Testis (tissue), 3 donors: Measurements from ENCODE around the gene TRMT44. TPM values are rescaled to one million over a fixed set of nuclear protein-coding genes. Genes with fewer than 3 reads are reported as not detected.

Experiments used
- DNase-seq: peaks from one replicate; pipeline ENCODE4 v3.0.0-alpha.2; 2019
- H3K27ac ChIP-seq, 2 donors: fragments of 200-600 bp; sonication (generic); one replicate each; pipeline ENCODE4 v1.5.1; 2019
- H3K27me3 ChIP-seq: fragments of 200-600 bp; sonication (generic); one replicate; pipeline ENCODE4 v1.5.1; 2019
- H3K36me3 ChIP-seq: fragments of 200-600 bp; sonication (generic); one replicate; pipeline ENCODE4 v1.5.1; 2017; ENCODE audit warnings: low read depth; ENCODE audit errors: missing control alignments
- H3K4me1 ChIP-seq: fragments of 200-600 bp; sonication (generic); one replicate; pipeline ENCODE4 v1.5.1; 2019
- H3K4me3 ChIP-seq, 2 donors: fragments of 200-600 bp; sonication (generic); one replicate each; pipeline ENCODE4 v1.5.1; 2017 to 2019
- H3K9me3 ChIP-seq: fragments of 200-600 bp; sonication (generic); one replicate; pipeline ENCODE4 v1.5.1; 2017
- POLR2A ChIP-seq: fragments of 450-650 bp; IDR thresholded peaks from one replicate; pipeline ENCODE4 v1.6.1; 2017; ENCODE audit warnings: antibody characterized with exemption, mild to moderate bottlenecking, moderate library complexity
- WGBS, 2 donors: methylation state at CpG; one replicate each; pipeline ENCODE4 v1.1.5; 2018; 5-methylcytosine and 5-hydroxymethylcytosine counted together
- intact Hi-C: fragments of 100-400 bp; cut with DNase I; formaldehyde crosslinking; loops from one replicate; pipeline ENCODE4 v1.15.1; 2023; ENCODE audit warnings: low total_unique reads
- polyA plus RNA-seq: library from polyadenylated mRNA; stranded (reverse); fragments of 350-450 nt; fragmentation: Illumina TruSeq; extraction: RNeasy Lipid Tissue Mini Kit (QIAGEN cat#74804); gene quantifications from one replicate; pipeline ENCODE4 v1.2.3, GENCODE V29; 2014; ENCODE audit warnings: low read depth, low replicate concordance; ENCODE audit not compliant: insufficient read depth
- total RNA-seq, 2 donors: library from RNA; depleted of rRNA; stranded (reverse); fragments of >200 nt; gene quantifications; one replicate each; pipeline ENCODE4 v1.2.3, GENCODE V29; 2016
- TF ChIP-seq, protein P1 (sequence below), 3 experiments: fragments of 450-650 bp in 2 of 3; fragments of 200-600 bp in 1 of 3; sonication (generic) in 1 of 3; IDR thresholded peaks; one replicate each; pipeline ENCODE4 v1.5.1; 2016 to 2019; ENCODE audit warnings: antibody characterized with exemption in 3 of 3, mild to moderate bottlenecking in 2 of 3, moderate library complexity in 1 of 3

The TRMT44 gene
- total and polyA plus RNA-seq, 3 donors from 2014 or later, result 20.9 to 52.7 (median 41.3) TPM

GRCh38 chr4:8451440-8452182, 11.0 kb downstream of the TRMT44 start:
- H3K9me3 ChIP-seq, result no peaks in the 10 kb centered on the region
- intact Hi-C loops, result no loop called here
- H3K36me3 ChIP-seq, result no peaks in the 10 kb centered on the region
- TF ChIP-seq, protein P1, sequence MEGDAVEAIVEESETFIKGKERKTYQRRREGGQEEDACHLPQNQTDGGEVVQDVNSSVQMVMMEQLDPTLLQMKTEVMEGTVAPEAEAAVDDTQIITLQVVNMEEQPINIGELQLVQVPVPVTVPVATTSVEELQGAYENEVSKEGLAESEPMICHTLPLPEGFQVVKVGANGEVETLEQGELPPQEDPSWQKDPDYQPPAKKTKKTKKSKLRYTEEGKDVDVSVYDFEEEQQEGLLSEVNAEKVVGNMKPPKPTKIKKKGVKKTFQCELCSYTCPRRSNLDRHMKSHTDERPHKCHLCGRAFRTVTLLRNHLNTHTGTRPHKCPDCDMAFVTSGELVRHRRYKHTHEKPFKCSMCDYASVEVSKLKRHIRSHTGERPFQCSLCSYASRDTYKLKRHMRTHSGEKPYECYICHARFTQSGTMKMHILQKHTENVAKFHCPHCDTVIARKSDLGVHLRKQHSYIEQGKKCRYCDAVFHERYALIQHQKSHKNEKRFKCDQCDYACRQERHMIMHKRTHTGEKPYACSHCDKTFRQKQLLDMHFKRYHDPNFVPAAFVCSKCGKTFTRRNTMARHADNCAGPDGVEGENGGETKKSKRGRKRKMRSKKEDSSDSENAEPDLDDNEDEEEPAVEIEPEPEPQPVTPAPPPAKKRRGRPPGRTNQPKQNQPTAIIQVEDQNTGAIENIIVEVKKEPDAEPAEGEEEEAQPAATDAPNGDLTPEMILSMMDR (IDR thresholded peaks at IDR 0.05), result no peak
- no peak for TF ChIP-seq POLR2A
- peaks cover 11% of the 10 kb centered on the region for H3K4me1 ChIP-seq
- H3K4me3 ChIP-seq, result no peak overlapping the region
- no peaks in the 10 kb centered on the region for H3K27me3 ChIP-seq
- peak; percentile 87 for DNase-seq
- H3K27ac ChIP-seq, result peak overlapping the region; percentile 56 to 70
- 56 to 69% methylated on average over 11 of the region's 11 CpGs for WGBS, 2 donors

GRCh38 chr4:8453957-8454356, 13.4 kb downstream of the TRMT44 start:
- peaks cover 11% of the 10 kb centered on the region for H3K4me1 ChIP-seq
- no peak overlapping the region for H3K27ac ChIP-seq
- TF ChIP-seq POLR2A, result no peak
- TF ChIP-seq, protein P1 (IDR thresholded peaks at IDR 0.05), result no peak
- H3K27me3 ChIP-seq, result no peaks in the 10 kb centered on the region
- intact Hi-C loops, result no loop called here
- no peaks in the 10 kb centered on the region for H3K9me3 ChIP-seq
- no peak for DNase-seq
- H3K4me3 ChIP-seq, result no peak overlapping the region
- WGBS, 2 donors, result 81 to 86% methylated on average over 2 to 3 of the region's 3 CpGs
- no peaks in the 10 kb centered on the region for H3K36me3 ChIP-seq

DNA sequence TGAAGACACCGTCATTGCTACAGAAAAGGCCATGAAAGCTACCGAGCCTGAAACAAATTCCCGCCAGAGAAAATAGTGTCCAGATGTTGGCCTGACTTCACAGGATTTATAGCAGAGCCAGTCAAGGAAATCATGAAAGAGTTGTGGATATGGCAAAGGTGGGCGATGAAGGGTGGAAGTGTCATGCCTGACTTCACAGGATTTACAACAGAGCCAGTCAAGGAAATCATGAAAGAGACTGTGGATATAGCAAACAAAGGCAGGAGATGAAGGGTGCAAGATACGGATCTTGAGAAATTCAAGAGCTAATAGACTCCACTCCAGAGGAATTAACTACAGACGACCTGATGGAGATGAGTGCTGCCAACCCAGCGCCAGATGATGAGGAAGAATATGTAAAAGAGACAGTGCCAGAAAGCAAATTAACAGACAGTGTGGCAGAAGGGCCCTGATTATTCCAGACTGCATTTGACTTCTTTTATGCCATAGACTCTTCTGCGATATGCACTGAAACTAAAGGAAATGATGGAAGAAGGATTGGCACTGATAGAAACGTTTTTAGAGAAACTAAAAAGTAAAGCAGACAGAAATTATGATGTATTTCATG, 17.2 kb downstream of the TRMT44 start:
- 81% methylated on average over 9 of the region's 9 CpGs for WGBS, 2 donors
- H3K27me3 ChIP-seq, result no peaks in the 10 kb centered on the region
- TF ChIP-seq, protein P1 (IDR thresholded peaks at IDR 0.05), result no peak
- TF ChIP-seq POLR2A, result no peak
- H3K4me3 ChIP-seq, result no peak overlapping the region
- no peaks in the 10 kb centered on the region for H3K9me3 ChIP-seq
- DNase-seq, result no peak
- no peaks in the 10 kb centered on the region for H3K4me1 ChIP-seq
- no peak overlapping the region for H3K27ac ChIP-seq
- no peaks in the 10 kb centered on the region for H3K36me3 ChIP-seq
- intact Hi-C loops, result no loop called here

DNA sequence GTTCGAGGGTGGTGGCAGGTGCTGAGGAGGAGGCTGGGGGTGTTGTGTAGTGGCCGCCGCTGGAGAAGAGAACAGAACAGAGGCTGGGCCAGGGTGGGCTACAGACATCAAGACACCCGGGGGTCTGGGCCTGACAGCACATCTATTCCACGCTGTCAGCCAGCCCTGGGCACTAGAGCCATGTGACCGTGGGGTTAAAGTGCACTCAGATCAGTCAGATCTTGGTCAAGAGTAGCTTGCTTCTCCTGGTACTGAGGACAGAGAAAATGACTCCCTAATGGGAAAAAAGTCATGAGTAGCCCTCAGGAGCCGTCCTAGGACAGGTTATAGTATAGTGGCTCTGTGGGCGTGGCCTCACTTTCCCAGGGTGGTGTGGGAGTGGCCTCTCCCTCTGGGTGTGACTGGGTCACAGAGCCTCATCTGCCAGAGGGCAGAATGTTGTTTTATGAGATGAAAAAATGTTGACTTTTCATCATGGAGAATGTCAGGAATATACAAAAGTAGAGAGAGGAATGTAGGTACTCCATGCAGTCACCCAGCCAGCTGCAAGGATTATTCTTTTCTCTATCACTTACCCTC, 19.4 kb downstream of the TRMT44 start:
- H3K27me3 ChIP-seq, result no peaks in the 10 kb centered on the region
- H3K36me3 ChIP-seq, result no peaks in the 10 kb centered on the region
- WGBS, 2 donors, result 86 to 87% methylated on average over 8 of the region's 8 CpGs
- H3K4me3 ChIP-seq, result no peak overlapping the region
- no peak overlapping the region for H3K27ac ChIP-seq
- TF ChIP-seq, protein P1 (IDR thresholded peaks at IDR 0.05), result no peak
- no peak for TF ChIP-seq POLR2A
- intact Hi-C loops, result no loop called here
- H3K9me3 ChIP-seq, result no peaks in the 10 kb centered on the region
- no peak for DNase-seq
- H3K4me1 ChIP-seq, result no peaks in the 10 kb centered on the region
